SK-N-SH treated with all-trans-retinoic acid at 6 μM for 48 hours (cell line): ENCODE measurements around the gene ALG12.

ENCODE experiments used
- ATAC-seq: fragments of 200-7000 bp; cut with Tn5 transposase; 3 replicates; pipeline ENCODE4 v1.9.1; 2020; ENCODE audit warnings: mild to moderate bottlenecking, moderate library complexity
- CREB5 ChIP-seq: fragments of 250-450 bp; sonication (Bioruptor Pico); IDR thresholded peaks from 2 replicates; pipeline ENCODE4 v1.5.1; 2020; ENCODE audit warnings: low read depth, mild to moderate bottlenecking, moderate library complexity
- CSDC2 ChIP-seq: fragments of 250-450 bp; sonication (Bioruptor Pico); IDR thresholded peaks from 2 replicates; pipeline ENCODE4 v1.5.0; 2020; ENCODE audit warnings: mild to moderate bottlenecking, moderate library complexity
- CSRNP3 ChIP-seq: fragments of 250-450 bp; sonication (Bioruptor Pico); IDR thresholded peaks from 2 replicates; pipeline ENCODE4 v1.5.1; 2021; ENCODE audit warnings: mild to moderate bottlenecking, moderate library complexity
- GLIS3 ChIP-seq: fragments of 250-450 bp; sonication (Bioruptor Pico); IDR thresholded peaks from 2 replicates; pipeline ENCODE4 v1.5.0; 2020; ENCODE audit warnings: mild to moderate bottlenecking, moderate library complexity
- ISL1 ChIP-seq: fragments of 250-450 bp; sonication (Bioruptor Pico); IDR thresholded peaks from 2 replicates; pipeline ENCODE4 v2.1.2; 2022; ENCODE audit warnings: mild to moderate bottlenecking, moderate library complexity
- OSR1 ChIP-seq: fragments of 250-450 bp; sonication (Bioruptor Pico); IDR thresholded peaks from 2 replicates; pipeline ENCODE4 v1.8.0; 2022; ENCODE audit warnings: moderate library complexity, mild to moderate bottlenecking, inconsistent platforms
- POU6F1 ChIP-seq: fragments of 250-450 bp; sonication (Bioruptor Pico); IDR thresholded peaks from 2 replicates; pipeline ENCODE4 v1.8.0; 2021; ENCODE audit warnings: low read depth, mild to moderate bottlenecking, moderate library complexity, borderline replicate concordance
- RARB ChIP-seq: fragments of 250-450 bp; sonication (Bioruptor Pico); IDR thresholded peaks from 2 replicates; pipeline ENCODE4 v1.8.0; 2021; ENCODE audit warnings: mild to moderate bottlenecking, moderate library complexity
- TCF4 ChIP-seq: fragments of 250-450 bp; sonication (Bioruptor Pico); IDR thresholded peaks from 2 replicates; pipeline ENCODE4 v1.8.0; 2021; ENCODE audit warnings: mild to moderate bottlenecking, moderate library complexity, borderline replicate concordance
- TSHZ2 ChIP-seq: fragments of 250-450 bp; sonication (Bioruptor Pico); IDR thresholded peaks from 2 replicates; pipeline ENCODE4 v1.5.0; 2020; ENCODE audit warnings: mild to moderate bottlenecking, moderate library complexity
- ZC3H10 ChIP-seq: fragments of 250-450 bp; sonication (Bioruptor Pico); IDR thresholded peaks from 2 replicates; pipeline ENCODE4 v1.5.1; 2021; ENCODE audit warnings: mild to moderate bottlenecking, moderate library complexity
- ZFP3 ChIP-seq: fragments of 250-450 bp; sonication (Bioruptor Pico); IDR thresholded peaks from 2 replicates; pipeline ENCODE4 v1.5.0; 2020; ENCODE audit warnings: mild to moderate bottlenecking, moderate library complexity
- ZFP30 ChIP-seq: fragments of 450-650 bp; formaldehyde crosslinking; IDR thresholded peaks from 2 replicates; pipeline ENCODE4 v1.5.0; 2022; ENCODE audit warnings: mild to moderate bottlenecking, moderate library complexity
- ZNF70 ChIP-seq: fragments of 450-650 bp; formaldehyde crosslinking; IDR thresholded peaks from 2 replicates; pipeline ENCODE4 v1.5.0; 2020; ENCODE audit warnings: mild to moderate bottlenecking, moderate library complexity
- ZNF8 ChIP-seq: fragments of 450-650 bp; formaldehyde crosslinking; IDR thresholded peaks from 2 replicates; pipeline ENCODE4 v1.5.0; 2020; ENCODE audit warnings: mild to moderate bottlenecking, moderate library complexity
- TF ChIP-seq, protein P1 (sequence below): fragments of 250-450 bp; sonication (Bioruptor Pico); IDR thresholded peaks from 2 replicates; pipeline ENCODE4 v1.8.0; 2020; ENCODE audit warnings: mild to moderate bottlenecking, moderate library complexity, borderline replicate concordance

Gene ALG12

GRCh38 chr22:49887702-49888101 lies 30.5 kb downstream of the ALG12 start (continued):
- TF ChIP-seq CREB5 (no peak), ZNF70 (CRISPR knock-in tag) (no peak), POU6F1 (CRISPR knock-in tag) (no peak)

DNA sequence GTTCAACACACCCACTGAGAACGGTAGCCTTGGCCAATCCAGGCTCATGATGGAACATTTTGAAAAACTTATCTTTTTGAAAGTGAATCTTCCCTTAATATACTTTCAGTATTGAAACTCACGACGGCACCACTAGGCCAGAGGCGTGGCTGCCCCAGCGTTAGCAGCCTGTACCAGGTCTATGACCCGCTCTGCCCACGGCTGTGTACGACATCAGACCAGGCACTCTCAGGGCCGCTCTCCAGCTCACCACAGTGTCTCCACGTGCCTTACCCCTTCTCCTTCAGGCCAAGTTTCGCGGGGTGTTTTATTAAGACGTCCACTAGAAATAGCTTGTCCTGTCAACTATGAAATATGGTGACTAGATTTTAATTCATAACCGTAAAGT lies 31.2 kb downstream of the ALG12 start:
- no peak for ATAC-seq
- TF ChIP-seq CSDC2 (CRISPR knock-in tag) (no peak), RARB (no peak), POU6F1 (CRISPR knock-in tag) (no peak), CREB5 (no peak), GLIS3 (CRISPR knock-in tag) (no peak), ZNF8 (CRISPR knock-in tag) (no peak), TCF4 (CRISPR knock-in tag) (no peak)
- TF ChIP-seq, protein P1, sequence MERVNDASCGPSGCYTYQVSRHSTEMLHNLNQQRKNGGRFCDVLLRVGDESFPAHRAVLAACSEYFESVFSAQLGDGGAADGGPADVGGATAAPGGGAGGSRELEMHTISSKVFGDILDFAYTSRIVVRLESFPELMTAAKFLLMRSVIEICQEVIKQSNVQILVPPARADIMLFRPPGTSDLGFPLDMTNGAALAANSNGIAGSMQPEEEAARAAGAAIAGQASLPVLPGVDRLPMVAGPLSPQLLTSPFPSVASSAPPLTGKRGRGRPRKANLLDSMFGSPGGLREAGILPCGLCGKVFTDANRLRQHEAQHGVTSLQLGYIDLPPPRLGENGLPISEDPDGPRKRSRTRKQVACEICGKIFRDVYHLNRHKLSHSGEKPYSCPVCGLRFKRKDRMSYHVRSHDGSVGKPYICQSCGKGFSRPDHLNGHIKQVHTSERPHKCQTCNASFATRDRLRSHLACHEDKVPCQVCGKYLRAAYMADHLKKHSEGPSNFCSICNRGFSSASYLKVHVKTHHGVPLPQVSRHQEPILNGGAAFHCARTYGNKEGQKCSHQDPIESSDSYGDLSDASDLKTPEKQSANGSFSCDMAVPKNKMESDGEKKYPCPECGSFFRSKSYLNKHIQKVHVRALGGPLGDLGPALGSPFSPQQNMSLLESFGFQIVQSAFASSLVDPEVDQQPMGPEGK (CRISPR knock-in tag) = no peak
- TF ChIP-seq, all 23 proteins: peak for 0

- TF ChIP-seq GLIS3 (CRISPR knock-in tag) (no peak), CSDC2 (CRISPR knock-in tag) (no peak), POU6F1 (CRISPR knock-in tag) (no peak), ISL1 (CRISPR knock-in tag) (no peak), CSRNP3 (CRISPR knock-in tag) (no peak), ZFP30 (CRISPR knock-in tag) (no peak)
- TF ChIP-seq, all 23 proteins: peak for 0
- no peak for ATAC-seq
Observed at GRCh38 chr22:49886346-49887063, 31.7 kb downstream of the ALG12 start.

DNA sequence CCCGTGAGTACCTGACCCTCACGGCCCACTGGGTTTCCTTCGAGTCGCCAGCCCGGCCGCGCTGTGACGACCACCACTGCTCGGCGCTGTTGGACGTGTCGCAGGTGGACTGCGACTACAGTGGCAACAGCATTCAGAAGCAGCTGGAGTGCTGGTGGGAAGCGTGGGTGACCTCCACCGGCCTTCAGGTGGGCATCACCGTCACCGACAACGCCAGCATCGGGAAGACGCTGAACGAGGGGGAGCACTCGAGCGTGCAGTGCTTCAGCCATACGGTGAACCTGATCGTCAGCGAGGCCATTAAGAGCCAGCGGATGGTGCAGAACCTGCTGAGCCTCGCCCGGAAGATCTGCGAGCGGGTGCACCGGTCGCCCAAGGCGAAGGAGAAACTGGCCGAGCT lies 32.4 kb downstream of the ALG12 start:
- TF ChIP-seq CSDC2 (CRISPR knock-in tag) (no peak), OSR1 (no peak), RARB (no peak), TSHZ2 (no peak), ZFP3 (CRISPR knock-in tag) (no peak), ZC3H10 (no peak)
- no peak for ATAC-seq
